HUES6 (cell line): ENCODE measurements around the gene MXRA7.

Experiments used
- H3K27ac ChIP-seq: 2 replicates; pipeline ENCODE4 v1.7.0; 2013; ENCODE audit warnings: low read depth, mild to moderate bottlenecking, low read length, inconsistent platforms
- H3K27me3 ChIP-seq: 2 replicates; pipeline ENCODE4 v1.6.1; 2013; ENCODE audit warnings: low read length; ENCODE audit not compliant: control insufficient read depth, insufficient read depth
- H3K36me3 ChIP-seq: 2 replicates; pipeline ENCODE4 v1.6.1; 2013; ENCODE audit warnings: low read length; ENCODE audit not compliant: control insufficient read depth, insufficient read depth
- H3K4me1 ChIP-seq: 2 replicates; pipeline ENCODE4 v1.6.1; 2013; ENCODE audit warnings: low read length; ENCODE audit not compliant: control insufficient read depth, insufficient read depth
- H3K4me3 ChIP-seq: 2 replicates; pipeline ENCODE4 v1.5.1; 2013; ENCODE audit warnings: low read depth, low read length
- H3K9ac ChIP-seq: one replicate; pipeline ENCODE4 v1.6.1; 2013; ENCODE audit warnings: mild to moderate bottlenecking, low read length
- H3K9me3 ChIP-seq: 2 replicates; pipeline ENCODE4 v1.6.1; 2013; ENCODE audit warnings: low read depth, low read length; ENCODE audit not compliant: control insufficient read depth, insufficient read depth

The MXRA7 gene

DNA sequence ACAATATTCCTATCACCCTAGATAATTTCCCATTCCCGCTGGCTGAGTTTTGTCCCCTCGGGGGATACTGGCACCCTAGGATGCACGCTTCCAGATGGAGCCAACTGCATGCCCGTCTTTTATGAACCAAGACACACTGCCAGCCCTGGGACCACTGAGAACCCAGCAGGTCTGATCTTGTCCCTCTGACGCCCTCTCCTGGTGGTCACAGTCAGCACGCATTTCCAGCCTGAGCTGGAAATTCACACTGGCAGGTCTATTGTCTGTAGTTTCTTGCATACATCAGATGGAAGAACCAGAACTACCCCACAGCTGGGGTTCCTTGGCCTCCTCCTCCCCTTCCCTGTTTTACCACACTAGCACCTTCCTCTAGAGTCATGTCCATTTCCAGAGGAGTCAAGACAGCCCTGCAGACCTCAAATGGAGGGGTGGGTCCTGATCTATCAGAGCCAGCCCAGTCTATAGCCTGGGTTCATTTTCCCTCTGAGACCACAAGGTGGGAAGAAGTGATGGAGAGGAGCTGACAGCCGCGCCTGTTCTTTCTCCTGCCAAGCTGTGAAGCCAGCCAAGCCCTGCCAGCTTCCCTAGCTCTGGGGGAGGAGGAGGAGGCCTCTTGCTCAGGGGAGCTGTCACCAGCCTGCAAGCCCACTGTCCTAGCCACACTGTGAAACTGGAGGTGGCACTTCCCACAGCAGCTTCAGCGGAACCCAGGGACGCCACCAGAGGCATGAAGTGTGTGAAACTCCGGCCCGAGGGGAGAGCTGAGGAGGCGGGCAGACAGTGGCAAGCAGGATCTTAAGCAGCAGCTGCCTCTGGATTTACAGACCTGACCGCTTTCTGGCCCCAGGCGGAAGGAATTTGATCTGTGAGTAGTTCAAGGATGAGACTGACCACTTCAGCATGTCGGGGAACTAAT is 29.3 kb downstream of the MXRA7 start:
- Histone ChIP-seq H3K27ac (no peak overlapping the region), H3K36me3 (peaks cover 3% of the 10 kb centered on the region), H3K27me3 (no peaks in the 10 kb centered on the region), H3K9me3 (no peaks in the 10 kb centered on the region), H3K4me1 (peaks cover 12% of the 10 kb centered on the region), H3K4me3 (no peak overlapping the region), H3K9ac (no peak overlapping the region)

DNA sequence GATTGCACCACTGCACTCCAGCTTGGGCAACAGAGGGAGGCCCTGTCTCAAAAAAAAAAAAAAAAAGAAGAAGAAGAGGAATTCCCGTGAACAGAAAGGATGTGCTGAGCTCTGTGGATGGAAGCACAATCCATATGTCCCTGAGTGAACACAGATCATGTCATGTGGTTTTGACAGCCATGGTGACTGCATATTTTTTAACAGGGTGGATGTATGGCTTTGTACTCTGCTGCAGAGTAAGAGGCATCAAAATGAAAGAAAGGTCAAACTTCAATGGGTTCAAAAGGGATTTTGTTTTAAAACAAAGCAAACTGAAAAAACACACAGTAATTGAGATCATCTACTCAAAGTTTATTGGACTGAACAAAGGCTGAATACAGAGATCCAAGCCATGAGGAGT is 31.5 kb downstream of the MXRA7 start:
- no peak overlapping the region for H3K4me3 ChIP-seq
- peaks cover 3% of the 10 kb centered on the region for H3K36me3 ChIP-seq
- H3K27me3 ChIP-seq = no peaks in the 10 kb centered on the region
- H3K4me1 ChIP-seq = peaks cover 12% of the 10 kb centered on the region
- H3K9me3 ChIP-seq = no peaks in the 10 kb centered on the region
- H3K27ac ChIP-seq = no peak overlapping the region
- no peak overlapping the region for H3K9ac ChIP-seq

DNA sequence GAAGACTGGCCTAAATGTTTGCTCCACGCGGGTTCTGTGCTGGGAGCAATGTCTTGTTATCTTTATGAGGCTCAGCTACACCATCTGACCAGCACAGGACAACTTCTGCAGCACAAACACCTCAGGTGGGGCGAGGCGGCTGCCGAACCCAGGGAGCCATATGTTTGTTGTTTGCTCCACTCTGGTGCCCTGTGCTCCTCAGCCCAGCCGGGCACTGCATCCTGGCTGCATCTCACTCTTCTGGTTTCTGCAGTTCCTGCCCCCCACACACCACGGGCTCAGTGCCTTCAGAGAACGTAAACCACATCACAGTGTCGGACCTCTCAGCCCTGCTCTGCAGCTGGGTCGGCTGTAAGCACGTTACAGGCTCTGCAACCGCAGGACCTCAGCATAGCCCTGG is 32.4 kb downstream of the MXRA7 start:
- no peak overlapping the region for H3K9ac ChIP-seq
- no peak overlapping the region for H3K27ac ChIP-seq
- H3K36me3 ChIP-seq = peaks cover 3% of the 10 kb centered on the region
- H3K4me3 ChIP-seq = no peak overlapping the region
- no peaks in the 10 kb centered on the region for H3K27me3 ChIP-seq
- no peaks in the 10 kb centered on the region for H3K9me3 ChIP-seq
- peaks cover 5% of the 10 kb centered on the region; the same call in 1 of the 2 replicates for H3K4me1 ChIP-seq

DNA sequence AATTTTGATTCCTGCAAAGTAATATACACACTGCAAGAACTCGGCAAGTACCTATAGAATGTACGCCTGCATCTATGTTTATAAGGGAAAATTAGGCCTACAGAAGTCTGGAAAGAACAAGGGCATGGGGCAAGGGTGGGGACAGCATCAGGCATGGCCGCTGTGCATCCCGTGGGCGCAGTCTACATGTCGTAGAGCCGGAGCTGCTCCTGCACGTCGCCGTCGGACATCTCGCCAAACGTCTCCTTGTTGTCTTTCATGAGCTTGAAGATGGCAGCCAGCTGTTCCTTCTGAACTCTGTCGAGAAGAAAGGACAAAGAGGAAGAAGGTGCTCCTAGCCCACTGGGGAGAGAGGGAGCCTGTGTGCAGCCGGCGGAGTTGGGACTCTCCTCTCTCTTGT is 33.4 kb downstream of the MXRA7 start:
- no peak overlapping the region for H3K9ac ChIP-seq
- peaks cover under 1% of the 10 kb centered on the region for H3K36me3 ChIP-seq
- H3K27ac ChIP-seq = no peak overlapping the region
- peaks cover 8% of the 10 kb centered on the region for H3K4me1 ChIP-seq
- no peaks in the 10 kb centered on the region for H3K27me3 ChIP-seq
- no peak overlapping the region for H3K4me3 ChIP-seq
- H3K9me3 ChIP-seq = no peaks in the 10 kb centered on the region

DNA sequence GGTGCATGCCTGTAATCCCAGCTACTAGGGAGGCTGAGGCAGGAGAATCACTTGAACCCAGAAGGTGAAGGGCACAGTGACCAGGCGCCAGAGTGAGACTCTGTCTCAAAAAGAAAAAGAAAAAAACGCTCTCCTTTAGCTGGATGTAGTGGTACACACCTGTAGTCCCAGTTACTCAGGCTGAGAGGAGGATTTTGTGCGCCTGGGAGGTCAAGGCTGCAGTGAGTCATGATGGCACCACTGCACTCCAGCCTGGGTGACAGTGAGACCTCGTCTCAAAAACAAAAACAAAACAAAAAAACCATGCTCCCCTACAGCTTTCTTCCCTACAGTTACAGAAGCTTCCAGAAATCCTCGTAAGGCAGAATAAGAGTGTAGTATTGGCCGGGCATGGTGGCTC is 34.1 kb downstream of the MXRA7 start:
- peaks cover 8% of the 10 kb centered on the region for H3K4me1 ChIP-seq
- no peak overlapping the region for H3K9ac ChIP-seq
- H3K27ac ChIP-seq = no peak overlapping the region
- H3K4me3 ChIP-seq = no peak overlapping the region
- H3K36me3 ChIP-seq = no peaks in the 10 kb centered on the region
- H3K27me3 ChIP-seq = no peaks in the 10 kb centered on the region
- no peaks in the 10 kb centered on the region for H3K9me3 ChIP-seq

DNA sequence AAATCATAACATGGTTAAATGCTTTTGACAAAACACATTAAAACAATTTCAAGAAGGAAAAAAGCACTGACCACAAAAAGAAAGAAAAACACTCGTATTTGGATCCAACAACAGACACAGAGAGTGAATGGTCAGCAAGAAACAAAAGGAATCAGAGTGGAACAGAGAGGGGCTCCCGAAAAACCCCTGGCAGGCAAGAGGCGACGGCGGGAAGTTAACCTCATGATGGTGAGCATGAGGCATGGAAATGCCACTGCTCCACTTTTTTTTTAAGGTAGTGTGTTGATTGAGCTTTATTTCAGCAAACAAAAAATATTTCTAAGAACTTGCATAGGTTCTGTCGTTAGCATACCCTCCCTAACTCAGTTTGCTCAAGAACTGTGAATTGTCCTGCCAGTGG is 35.1 kb downstream of the MXRA7 start:
- Histone ChIP-seq H3K9me3 (no peaks in the 10 kb centered on the region), H3K4me3 (no peak overlapping the region), H3K27ac (no peak overlapping the region), H3K36me3 (no peaks in the 10 kb centered on the region), H3K4me1 (peaks cover 12% of the 10 kb centered on the region), H3K27me3 (no peaks in the 10 kb centered on the region), H3K9ac (no peak overlapping the region)

DNA sequence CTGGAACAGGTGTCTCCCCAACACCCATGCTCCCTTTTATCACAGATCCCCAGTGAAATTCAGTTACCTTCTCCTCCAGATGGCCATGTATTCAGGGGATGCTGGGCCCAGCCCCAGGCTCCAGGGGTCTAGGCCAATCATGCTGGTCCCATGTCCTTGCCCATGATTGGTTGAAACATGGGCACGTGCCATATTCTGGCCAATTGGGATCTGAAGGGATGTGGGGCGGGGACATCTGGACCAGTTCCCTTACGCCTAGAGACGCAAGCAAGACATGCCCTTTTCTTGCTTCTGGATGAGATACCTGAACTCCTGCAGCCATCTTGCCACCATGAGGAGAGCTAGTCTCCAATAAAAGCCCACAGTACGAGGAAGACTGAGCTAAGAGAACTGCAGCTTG is 36.2 kb downstream of the MXRA7 start:
- H3K4me1 ChIP-seq = peaks cover 16% of the 10 kb centered on the region
- no peak overlapping the region for H3K9ac ChIP-seq
- H3K27ac ChIP-seq = no peak overlapping the region
- no peaks in the 10 kb centered on the region for H3K36me3 ChIP-seq
- no peak overlapping the region for H3K4me3 ChIP-seq
- H3K27me3 ChIP-seq = no peaks in the 10 kb centered on the region
- H3K9me3 ChIP-seq = no peaks in the 10 kb centered on the region

DNA sequence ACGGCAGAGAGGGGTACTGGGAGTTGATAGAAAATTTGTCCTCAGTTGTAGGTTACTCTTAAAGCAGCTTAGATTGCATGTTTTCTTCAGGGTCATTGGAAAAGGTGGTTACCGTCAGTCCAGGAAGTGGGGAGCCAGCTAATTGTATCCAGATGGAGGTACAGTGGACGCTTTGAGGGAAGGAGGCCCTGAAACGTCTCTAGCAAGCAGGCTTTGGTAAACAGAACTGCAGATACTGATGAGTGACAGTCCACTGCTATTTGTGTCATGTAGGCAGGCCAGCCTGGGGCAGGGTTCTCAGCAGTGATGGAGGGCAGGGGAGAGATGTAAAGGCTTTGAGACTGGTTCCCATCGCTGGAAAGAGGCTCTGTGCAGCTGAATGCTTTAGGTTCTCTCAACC is 37.0 kb downstream of the MXRA7 start:
- H3K27ac ChIP-seq = no peak overlapping the region
- H3K36me3 ChIP-seq = no peaks in the 10 kb centered on the region
- H3K9ac ChIP-seq = no peak overlapping the region
- H3K4me1 ChIP-seq = peaks cover 16% of the 10 kb centered on the region
- no peaks in the 10 kb centered on the region for H3K27me3 ChIP-seq
- no peaks in the 10 kb centered on the region for H3K9me3 ChIP-seq
- H3K4me3 ChIP-seq = no peak overlapping the region

DNA sequence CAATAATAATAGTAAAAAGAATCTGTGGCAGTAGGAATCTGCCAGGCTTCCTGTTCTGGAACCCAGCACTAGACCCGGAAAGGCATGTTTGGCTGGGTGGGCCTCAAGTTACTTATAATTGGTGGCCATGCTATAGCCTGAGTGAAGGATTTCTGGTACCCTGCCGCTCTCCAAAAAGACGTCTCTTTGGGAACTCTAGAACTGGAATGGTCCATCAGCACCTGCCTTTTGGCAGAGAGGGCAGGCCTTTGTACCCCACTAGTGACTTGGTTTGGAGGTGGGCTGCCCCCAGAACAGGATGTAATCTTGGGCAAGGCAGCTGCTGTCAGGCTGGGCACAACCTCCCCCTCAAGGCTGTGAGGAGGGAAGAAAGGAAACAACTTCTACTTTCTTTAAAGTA is 37.9 kb downstream of the MXRA7 start:
- no peaks in the 10 kb centered on the region for H3K36me3 ChIP-seq
- no peak overlapping the region for H3K4me3 ChIP-seq
- H3K4me1 ChIP-seq = peaks cover 16% of the 10 kb centered on the region
- no peaks in the 10 kb centered on the region for H3K27me3 ChIP-seq
- no peak overlapping the region for H3K27ac ChIP-seq
- H3K9me3 ChIP-seq = no peaks in the 10 kb centered on the region
- no peak overlapping the region for H3K9ac ChIP-seq

DNA sequence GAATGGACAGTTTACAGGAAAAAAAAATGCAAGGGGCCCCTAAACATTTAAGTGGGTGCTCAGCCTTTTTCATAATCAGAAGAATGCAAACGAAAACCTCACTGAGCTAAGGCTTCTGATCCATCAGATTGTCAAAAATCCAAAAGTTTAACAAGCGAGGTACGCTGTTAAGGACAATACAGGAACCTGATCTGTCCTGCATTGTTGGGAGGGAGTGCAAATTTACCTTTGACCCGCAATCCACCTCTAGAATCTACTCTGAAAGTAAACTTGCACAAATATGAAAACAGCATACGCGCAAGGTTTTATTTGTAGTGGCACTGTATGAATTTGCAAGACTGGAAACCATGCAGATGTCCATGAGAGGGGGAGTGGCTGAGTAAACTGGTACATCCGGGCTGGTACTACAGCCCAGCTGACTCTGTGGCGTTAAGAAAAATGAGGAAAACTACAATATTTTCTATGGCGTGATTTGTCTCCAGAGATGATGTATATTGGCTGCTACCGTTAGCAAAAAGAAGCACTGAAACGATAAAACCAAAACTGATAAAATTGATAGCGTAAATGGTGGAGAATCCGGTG is 38.4 kb downstream of the MXRA7 start:
- H3K27ac ChIP-seq = peak overlapping the region; percentile 17; the same call in 1 of the 2 replicates
- no peaks in the 10 kb centered on the region for H3K36me3 ChIP-seq
- H3K4me3 ChIP-seq = peak overlapping the region; percentile 71
- no peaks in the 10 kb centered on the region for H3K27me3 ChIP-seq
- no peaks in the 10 kb centered on the region for H3K9me3 ChIP-seq
- peaks cover 16% of the 10 kb centered on the region for H3K4me1 ChIP-seq
- H3K9ac ChIP-seq = peak overlapping the region; percentile 66

DNA sequence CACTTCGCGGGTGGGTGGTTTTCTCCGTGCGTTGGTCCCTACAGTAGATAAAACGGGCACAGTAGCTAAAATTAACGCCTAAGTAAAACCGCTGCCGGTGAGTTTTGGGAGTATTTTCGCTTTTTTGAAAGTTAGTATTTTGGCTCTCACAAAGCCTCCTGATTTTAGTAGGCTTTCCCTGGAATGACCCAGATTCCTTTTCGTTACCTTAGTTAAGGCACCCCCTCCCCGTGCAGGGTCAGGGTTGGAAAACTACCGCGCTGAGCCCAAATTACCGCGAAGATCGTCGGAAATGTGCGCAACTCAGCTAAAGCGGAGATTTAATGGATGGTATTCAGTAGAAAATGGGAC is 38.9 kb downstream of the MXRA7 start:
- Histone ChIP-seq H3K4me1 (peaks cover 16% of the 10 kb centered on the region), H3K36me3 (no peaks in the 10 kb centered on the region), H3K9me3 (no peaks in the 10 kb centered on the region), H3K4me3 (peak overlapping the region; percentile 71), H3K27ac (peak overlapping the region; percentile 17; the same call in 1 of the 2 replicates), H3K9ac (peak overlapping the region; percentile 66), H3K27me3 (no peaks in the 10 kb centered on the region)
